Measurements from ENCODE around the gene ADH1B. TPM values are rescaled to one million over a fixed set of nuclear protein-coding genes. Genes with fewer than 3 reads are reported as not detected.
"Not testable (repeated sequence)": the region's sequence is repeated elsewhere in the genome, so short reads cannot be mapped to it uniquely, and the experiment has no call there.

The ADH1B gene
- total RNA-seq, 1 experiment from 2014 or later = 0.98 TPM

DNA sequence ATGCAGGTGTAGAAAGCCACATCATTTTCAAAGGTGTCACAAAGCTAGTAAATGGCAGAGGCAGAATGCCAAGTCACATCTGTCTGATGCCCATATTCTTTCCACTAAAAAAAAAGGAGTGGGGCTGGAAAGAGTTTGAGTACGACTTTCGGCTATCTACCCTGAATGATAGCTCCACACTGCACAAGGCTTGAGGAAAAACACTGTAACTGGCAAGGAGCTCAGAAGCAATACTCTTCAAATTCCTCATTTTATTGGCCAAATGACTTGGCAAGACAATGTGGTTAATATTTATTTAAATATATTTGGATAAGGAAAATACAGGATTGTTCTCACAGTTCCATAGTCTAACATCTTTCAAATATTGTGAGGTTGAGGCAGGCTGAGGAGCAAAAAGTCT is 36.7 kb upstream of the ADH1B start:
- ChIA-PET CTCF (no interaction called here), POLR2A (no interaction called here)
- no TSS peak for BruUV-seq (replicated peaks)
- TF ChIP-seq, protein P1, sequence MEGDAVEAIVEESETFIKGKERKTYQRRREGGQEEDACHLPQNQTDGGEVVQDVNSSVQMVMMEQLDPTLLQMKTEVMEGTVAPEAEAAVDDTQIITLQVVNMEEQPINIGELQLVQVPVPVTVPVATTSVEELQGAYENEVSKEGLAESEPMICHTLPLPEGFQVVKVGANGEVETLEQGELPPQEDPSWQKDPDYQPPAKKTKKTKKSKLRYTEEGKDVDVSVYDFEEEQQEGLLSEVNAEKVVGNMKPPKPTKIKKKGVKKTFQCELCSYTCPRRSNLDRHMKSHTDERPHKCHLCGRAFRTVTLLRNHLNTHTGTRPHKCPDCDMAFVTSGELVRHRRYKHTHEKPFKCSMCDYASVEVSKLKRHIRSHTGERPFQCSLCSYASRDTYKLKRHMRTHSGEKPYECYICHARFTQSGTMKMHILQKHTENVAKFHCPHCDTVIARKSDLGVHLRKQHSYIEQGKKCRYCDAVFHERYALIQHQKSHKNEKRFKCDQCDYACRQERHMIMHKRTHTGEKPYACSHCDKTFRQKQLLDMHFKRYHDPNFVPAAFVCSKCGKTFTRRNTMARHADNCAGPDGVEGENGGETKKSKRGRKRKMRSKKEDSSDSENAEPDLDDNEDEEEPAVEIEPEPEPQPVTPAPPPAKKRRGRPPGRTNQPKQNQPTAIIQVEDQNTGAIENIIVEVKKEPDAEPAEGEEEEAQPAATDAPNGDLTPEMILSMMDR (IDR thresholded peaks at IDR 0.05) = no peak
- TF ChIP-seq SIN3A (IDR thresholded peaks at IDR 0.05; ENCODE audit: borderline replicate concordance, insufficient read depth, low read depth, low read length) (no peak), POLR2AphosphoS5 (IDR thresholded peaks at IDR 0.05; ENCODE audit: low read depth, low read length) (no peak), TCF7L2 (IDR thresholded peaks at IDR 0.05; ENCODE audit: low read depth, low read length) (no peak)
- TF ChIP-seq, protein P2, sequence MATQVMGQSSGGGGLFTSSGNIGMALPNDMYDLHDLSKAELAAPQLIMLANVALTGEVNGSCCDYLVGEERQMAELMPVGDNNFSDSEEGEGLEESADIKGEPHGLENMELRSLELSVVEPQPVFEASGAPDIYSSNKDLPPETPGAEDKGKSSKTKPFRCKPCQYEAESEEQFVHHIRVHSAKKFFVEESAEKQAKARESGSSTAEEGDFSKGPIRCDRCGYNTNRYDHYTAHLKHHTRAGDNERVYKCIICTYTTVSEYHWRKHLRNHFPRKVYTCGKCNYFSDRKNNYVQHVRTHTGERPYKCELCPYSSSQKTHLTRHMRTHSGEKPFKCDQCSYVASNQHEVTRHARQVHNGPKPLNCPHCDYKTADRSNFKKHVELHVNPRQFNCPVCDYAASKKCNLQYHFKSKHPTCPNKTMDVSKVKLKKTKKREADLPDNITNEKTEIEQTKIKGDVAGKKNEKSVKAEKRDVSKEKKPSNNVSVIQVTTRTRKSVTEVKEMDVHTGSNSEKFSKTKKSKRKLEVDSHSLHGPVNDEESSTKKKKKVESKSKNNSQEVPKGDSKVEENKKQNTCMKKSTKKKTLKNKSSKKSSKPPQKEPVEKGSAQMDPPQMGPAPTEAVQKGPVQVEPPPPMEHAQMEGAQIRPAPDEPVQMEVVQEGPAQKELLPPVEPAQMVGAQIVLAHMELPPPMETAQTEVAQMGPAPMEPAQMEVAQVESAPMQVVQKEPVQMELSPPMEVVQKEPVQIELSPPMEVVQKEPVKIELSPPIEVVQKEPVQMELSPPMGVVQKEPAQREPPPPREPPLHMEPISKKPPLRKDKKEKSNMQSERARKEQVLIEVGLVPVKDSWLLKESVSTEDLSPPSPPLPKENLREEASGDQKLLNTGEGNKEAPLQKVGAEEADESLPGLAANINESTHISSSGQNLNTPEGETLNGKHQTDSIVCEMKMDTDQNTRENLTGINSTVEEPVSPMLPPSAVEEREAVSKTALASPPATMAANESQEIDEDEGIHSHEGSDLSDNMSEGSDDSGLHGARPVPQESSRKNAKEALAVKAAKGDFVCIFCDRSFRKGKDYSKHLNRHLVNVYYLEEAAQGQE (IDR thresholded peaks at IDR 0.05; ENCODE audit: insufficient read depth in 1 of 2, low read depth in 2 of 2, low read length in 1 of 2) = no peak
- DNase-seq (ENCODE audit: low read depth, low spot score) = no peak
- H3K27ac ChIP-seq (ENCODE audit: low read length) = no peak overlapping the region
- no peak for ATAC-seq
- no peak overlapping the region for H3K4me3 ChIP-seq (ENCODE audit: low read depth in 2 of 2, low read length in 2 of 2)
- H3K36me3 ChIP-seq (ENCODE audit: control insufficient read depth, insufficient read depth, low read length) = no peaks in the 10 kb centered on the region
- no peaks in the 10 kb centered on the region for H3K4me1 ChIP-seq (ENCODE audit: control insufficient read depth, insufficient read depth, low read length)
- intact Hi-C loops (cut with micrococcal nuclease; ENCODE audit: unreplicated experiment) = no loop called here
- no peaks in the 10 kb centered on the region for H3K27me3 ChIP-seq (ENCODE audit: control insufficient read depth, insufficient read depth, low read length)
- in situ Hi-C loops (cut with HindIII; ENCODE audit: low pct_unique_long_range_greater_than_20kb, low sequenced_read_pairs) = no loop called here
- H3K9me3 ChIP-seq (ENCODE audit: control insufficient read depth, insufficient read depth, low read depth, low read length) = no peaks in the 10 kb centered on the region

DNA sequence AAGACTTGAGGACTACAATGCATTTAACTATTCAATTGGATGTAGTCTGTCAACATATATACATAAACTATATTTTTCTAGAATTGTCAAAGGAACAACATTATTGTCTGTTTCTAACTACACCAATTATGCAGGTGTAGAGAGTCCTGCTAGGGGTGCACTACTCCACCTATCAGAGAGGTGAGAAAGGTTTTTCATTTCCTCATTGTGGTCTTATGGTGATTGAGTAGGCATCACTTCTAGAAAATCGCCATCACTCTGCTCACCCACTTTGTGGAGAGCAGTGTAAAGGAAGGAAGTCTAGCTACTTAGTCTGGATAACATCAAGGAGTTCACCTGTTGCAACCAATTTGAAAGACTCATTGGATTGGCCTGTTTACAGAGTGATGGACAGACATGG is 35.8 kb upstream of the ADH1B start:
- Histone ChIP-seq H3K27me3 (ENCODE audit: control insufficient read depth, insufficient read depth, low read length) (no peaks in the 10 kb centered on the region), H3K9me3 (ENCODE audit: control insufficient read depth, insufficient read depth, low read depth, low read length) (no peaks in the 10 kb centered on the region), H3K27ac (ENCODE audit: low read length) (no peak overlapping the region), H3K36me3 (ENCODE audit: control insufficient read depth, insufficient read depth, low read length) (no peaks in the 10 kb centered on the region), H3K4me1 (ENCODE audit: control insufficient read depth, insufficient read depth, low read length) (no peaks in the 10 kb centered on the region), H3K4me3 (ENCODE audit: low read depth in 2 of 2, low read length in 2 of 2) (no peak overlapping the region)
- intact Hi-C loops (cut with micrococcal nuclease; ENCODE audit: unreplicated experiment) = no loop called here
- ATAC-seq (no peak), DNase-seq (ENCODE audit: low read depth, low spot score) (no peak)
- ChIA-PET POLR2A (no interaction called here), CTCF (no interaction called here)
- TF ChIP-seq TCF7L2 (IDR thresholded peaks at IDR 0.05; ENCODE audit: low read depth, low read length) = no peak
- TF ChIP-seq, protein P2 (IDR thresholded peaks at IDR 0.05; ENCODE audit: insufficient read depth in 1 of 2, low read depth in 2 of 2, low read length in 1 of 2) = no peak
- TF ChIP-seq, protein P1 (IDR thresholded peaks at IDR 0.05) = no peak
- TF ChIP-seq SIN3A (IDR thresholded peaks at IDR 0.05; ENCODE audit: borderline replicate concordance, insufficient read depth, low read depth, low read length) = no peak
- TF ChIP-seq POLR2AphosphoS5 (IDR thresholded peaks at IDR 0.05; ENCODE audit: low read depth, low read length) = no peak
- in situ Hi-C loops (cut with HindIII; ENCODE audit: low pct_unique_long_range_greater_than_20kb, low sequenced_read_pairs) = no loop called here
- BruUV-seq (replicated peaks) = no TSS peak

DNA sequence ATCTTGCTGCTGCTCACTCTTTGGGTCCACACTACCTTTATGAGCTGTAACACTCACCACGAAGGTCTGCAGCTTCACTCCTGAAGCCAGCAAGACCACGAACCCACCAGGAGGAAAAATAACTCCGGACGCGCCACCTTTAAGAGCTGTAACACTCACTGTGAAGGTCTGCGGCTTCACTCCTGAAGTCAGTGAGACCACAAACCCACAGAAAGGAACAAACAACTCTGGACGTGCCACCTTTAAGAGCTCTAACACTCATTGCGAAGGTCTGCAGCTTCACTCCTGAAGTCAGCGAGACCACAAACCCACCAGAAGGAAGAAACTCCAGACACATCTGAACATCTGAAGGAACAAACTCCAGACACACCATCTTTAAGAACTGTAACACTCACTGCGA is 34.9 kb upstream of the ADH1B start:
- intact Hi-C loops (cut with micrococcal nuclease; ENCODE audit: unreplicated experiment); H3K9me3 ChIP-seq (ENCODE audit: control insufficient read depth, insufficient read depth, low read depth, low read length); BruUV-seq (replicated peaks); H3K27ac ChIP-seq (ENCODE audit: low read length); DNase-seq (ENCODE audit: low read depth, low spot score); CTCF ChIA-PET; in situ Hi-C loops (cut with HindIII; ENCODE audit: low pct_unique_long_range_greater_than_20kb, low sequenced_read_pairs); H3K36me3 ChIP-seq (ENCODE audit: control insufficient read depth, insufficient read depth, low read length); H3K27me3 ChIP-seq (ENCODE audit: control insufficient read depth, insufficient read depth, low read length); ATAC-seq; H3K4me3 ChIP-seq (ENCODE audit: low read depth in 2 of 2, low read length in 2 of 2); H3K4me1 ChIP-seq (ENCODE audit: control insufficient read depth, insufficient read depth, low read length): not testable (repeated sequence)
- POLR2A ChIA-PET = interaction anchor here (0.6 kb wide), 1 partner anchor 255 kb away, joined by 7 read pairs; no protein-coding TSS in a partner anchor

All from Panc1 (cell line).